HEK293T (cell line): ENCODE measurements around the gene NAPB.

Source experiments
- ELF4 ChIP-seq: fragments of 450-650 bp; IDR thresholded peaks from 2 replicates; pipeline ENCODE4 v1.6.1; 2017; ENCODE audit warnings: antibody characterized with exemption
- FOXA1 ChIP-seq: fragments of 450-650 bp; IDR thresholded peaks from 2 replicates; pipeline ENCODE4 v1.6.1; 2016; ENCODE audit warnings: mild to moderate bottlenecking

DNA sequence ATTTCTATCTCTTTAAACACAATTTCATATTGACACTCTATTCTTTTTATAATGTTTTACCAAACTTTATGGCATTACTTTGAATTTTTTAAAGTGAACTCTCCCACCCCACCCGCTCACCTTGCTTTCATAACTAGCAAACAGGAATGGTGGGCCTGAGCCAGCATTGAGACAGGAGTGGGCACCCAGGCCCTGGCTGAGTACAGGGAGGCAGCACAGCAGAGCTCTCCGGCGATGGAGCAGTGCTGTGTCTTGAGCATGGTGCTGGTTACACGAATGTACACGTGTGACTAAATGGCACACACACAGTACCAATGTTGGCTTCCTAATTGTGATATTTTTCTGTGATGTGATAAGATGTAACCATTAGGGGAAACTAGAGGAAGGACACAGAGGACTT is 26.9 kb upstream of the NAPB start:
- TF ChIP-seq FOXA1 = no peak
- TF ChIP-seq ELF4 = no peak
